ENCODE results near the gene MAML2.

DNA sequence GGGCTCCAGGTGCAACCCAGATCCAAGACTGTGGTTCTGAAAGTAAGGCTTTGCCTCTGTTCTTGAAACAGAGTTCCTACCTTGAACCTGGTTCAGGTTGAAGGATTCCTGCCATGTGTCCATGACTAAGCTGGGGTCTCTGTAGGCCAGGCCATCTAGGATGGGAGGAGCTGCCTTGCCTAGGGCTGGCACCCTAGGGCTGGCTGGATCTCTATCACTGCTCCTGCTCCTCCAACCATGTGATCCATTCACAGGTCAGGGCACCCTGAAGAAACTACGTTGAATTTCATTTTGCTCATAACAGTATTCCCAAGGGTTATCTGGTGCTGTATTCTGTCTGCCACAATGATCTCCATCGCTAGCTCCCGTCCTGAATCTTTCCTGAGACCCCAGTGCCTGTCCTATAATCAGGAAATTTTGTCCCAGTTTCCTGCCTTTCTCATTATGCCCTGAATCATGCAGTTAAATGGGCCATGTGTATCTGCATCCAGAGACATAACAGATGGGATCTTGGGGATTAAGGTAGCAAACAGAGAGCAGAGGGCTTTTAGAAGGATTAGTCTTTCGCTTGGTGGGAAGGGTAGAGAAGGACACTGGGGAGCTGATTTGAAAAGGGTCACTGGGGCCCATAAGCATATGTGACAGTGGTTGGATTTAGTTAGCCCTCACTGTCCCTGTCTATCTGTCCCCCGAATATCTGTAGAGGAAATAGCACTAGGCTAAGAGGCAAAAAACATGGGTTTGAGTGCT, 320.9 kb downstream of the MAML2 start:
- TF ChIP-seq POLR2A (IDR thresholded peaks at IDR 0.05; ENCODE audit: low read depth, low read length) (no peak), POLR2AphosphoS5 (IDR thresholded peaks at IDR 0.05; ENCODE audit: low read depth, low read length) (no peak), TAF1 (IDR thresholded peaks at IDR 0.05; ENCODE audit: borderline replicate concordance, low read depth, low read length) (no peak)

Data from GM12892 (cell line).